Panc1 (cell line): ENCODE data around the gene CUL7. TPM values are rescaled to one million over a fixed set of nuclear protein-coding genes. Genes with fewer than 3 reads are reported as not detected.

Experiments
- ATAC-seq: fragments of 200-7000 bp; cut with Tn5 transposase; 2 replicates; pipeline ENCODE4 v1.9.1; 2020; ENCODE audit warnings: mild to moderate bottlenecking, moderate library complexity
- BruUV-seq: library from RNA; stranded (reverse); fragments of 400-500 nt; replicated peaks from 2 replicates; lab custom pipeline; 2021; lab: Mats Ljungman, UMichigan
- CTCF ChIA-PET: fragments of 300-600 bp; sonication (Branson Sonifier 250); formaldehyde crosslinking; loops from one replicate; lab custom pipeline; 2022; ENCODE audit warnings: antibody characterized with exemption; lab: Charles Lee
- POLR2A ChIA-PET: fragments of 300-600 bp; sonication (Branson Sonifier 250); formaldehyde crosslinking; loops from one replicate; lab custom pipeline; 2022; ENCODE audit warnings: antibody characterized with exemption; lab: Charles Lee
- DNase-seq: peaks from one replicate; pipeline ENCODE4 v3.0.0-alpha.2; 2010; ENCODE audit warnings: low read depth, low spot score
- H3K27ac ChIP-seq: 2 replicates; pipeline ENCODE4 v1.5.1; 2011; ENCODE audit warnings: mild to moderate bottlenecking, low read length, inconsistent platforms
- H3K27me3 ChIP-seq: fragments of 200-500 bp; sonication (Bioruptor generic); 2 replicates; pipeline ENCODE4 v1.6.0; 2014; ENCODE audit warnings: low read length, inconsistent platforms; ENCODE audit not compliant: control insufficient read depth, insufficient read depth
- H3K36me3 ChIP-seq: fragments of 200-500 bp; sonication (Bioruptor generic); 2 replicates; pipeline ENCODE4 v1.5.1; 2014; ENCODE audit warnings: inconsistent platforms, mild to moderate bottlenecking, low read length, moderate library complexity; ENCODE audit not compliant: control insufficient read depth, insufficient read depth
- H3K4me1 ChIP-seq: 2 replicates; pipeline ENCODE4 v1.5.1; 2011; ENCODE audit warnings: inconsistent platforms, mild to moderate bottlenecking, low read length, moderate library complexity; ENCODE audit not compliant: control insufficient read depth, insufficient read depth
- H3K4me3 ChIP-seq, 2 experiments: 2 replicates each; pipeline ENCODE4 v1.5.1; 2011 to 2012; ENCODE audit warnings: low read depth in 2 of 2, low read length in 2 of 2, mild to moderate bottlenecking in 2 of 2, inconsistent platforms in 1 of 2, moderate library complexity in 1 of 2
- H3K9me3 ChIP-seq: fragments of 200-500 bp; sonication (Bioruptor generic); 2 replicates; pipeline ENCODE4 v1.5.1; 2014; ENCODE audit warnings: low read depth, mild to moderate bottlenecking, inconsistent platforms, low read length, moderate library complexity; ENCODE audit not compliant: control insufficient read depth, insufficient read depth
- POLR2AphosphoS5 ChIP-seq: IDR thresholded peaks from 2 replicates; pipeline ENCODE4 v1.6.1; 2012; ENCODE audit warnings: mild to moderate bottlenecking, low read depth, low read length, moderate library complexity
- SIN3A ChIP-seq: IDR thresholded peaks from 2 replicates; pipeline ENCODE4 v1.6.1; 2012; ENCODE audit warnings: low read depth, mild to moderate bottlenecking, low read length, moderate library complexity, borderline replicate concordance; ENCODE audit not compliant: insufficient read depth
- TCF7L2 ChIP-seq: IDR thresholded peaks from 2 replicates; pipeline ENCODE4 v1.6.1; 2011; ENCODE audit warnings: mild to moderate bottlenecking, low read depth, low read length, inconsistent platforms
- in situ Hi-C: cut with HindIII; loops from 2 replicates; pipeline ENCODE4 v1.10.0; 2016; ENCODE audit warnings: low sequenced_read_pairs, low pct_unique_long_range_greater_than_20kb
- intact Hi-C: fragments of 100-400 bp; cut with micrococcal nuclease; formaldehyde crosslinking; loops from one replicate; pipeline ENCODE4 v1.10.0; 2022; ENCODE audit not compliant: unreplicated experiment
- total RNA-seq: library from RNA; stranded (reverse); gene quantifications from one replicate; pipeline ENCODE4 v1.2.1, GENCODE V29; 2021; ENCODE audit not compliant: unreplicated experiment
- TF ChIP-seq, protein P1 (sequence below), 2 experiments: IDR thresholded peaks; 2 replicates each; pipeline ENCODE4 v1.6.1; 2011 to 2012; ENCODE audit warnings: low read depth in 2 of 2, control low read depth in 1 of 2, low read length in 1 of 2, mild to moderate bottlenecking in 1 of 2, moderate library complexity in 1 of 2; ENCODE audit not compliant: insufficient read depth in 1 of 2
- TF ChIP-seq, protein P2 (sequence below): fragments of 450-650 bp; IDR thresholded peaks from 2 replicates; pipeline ENCODE4 v1.5.1; 2017; ENCODE audit warnings: mild to moderate bottlenecking

CUL7 gene
- total RNA-seq, 1 experiment from 2014 or later: 32.1 TPM

GRCh38 chr6:43090559-43090956, 36.9 kb upstream of the CUL7 start:
- H3K9me3 ChIP-seq: no peaks in the 10 kb centered on the region
- H3K36me3 ChIP-seq: no peaks in the 10 kb centered on the region
- intact Hi-C loops (loop anchor here (5.0 kb wide), 1 partner anchor 42 kb away; no protein-coding TSS in a partner anchor), in situ Hi-C loops (no loop called here)
- H3K4me1 ChIP-seq: peaks cover 83% of the 10 kb centered on the region
- peak overlapping the region in 1 of 2 experiments; percentile 39; a peak in 2 of 4 replicates for H3K4me3 ChIP-seq
- TF ChIP-seq, protein P1, sequence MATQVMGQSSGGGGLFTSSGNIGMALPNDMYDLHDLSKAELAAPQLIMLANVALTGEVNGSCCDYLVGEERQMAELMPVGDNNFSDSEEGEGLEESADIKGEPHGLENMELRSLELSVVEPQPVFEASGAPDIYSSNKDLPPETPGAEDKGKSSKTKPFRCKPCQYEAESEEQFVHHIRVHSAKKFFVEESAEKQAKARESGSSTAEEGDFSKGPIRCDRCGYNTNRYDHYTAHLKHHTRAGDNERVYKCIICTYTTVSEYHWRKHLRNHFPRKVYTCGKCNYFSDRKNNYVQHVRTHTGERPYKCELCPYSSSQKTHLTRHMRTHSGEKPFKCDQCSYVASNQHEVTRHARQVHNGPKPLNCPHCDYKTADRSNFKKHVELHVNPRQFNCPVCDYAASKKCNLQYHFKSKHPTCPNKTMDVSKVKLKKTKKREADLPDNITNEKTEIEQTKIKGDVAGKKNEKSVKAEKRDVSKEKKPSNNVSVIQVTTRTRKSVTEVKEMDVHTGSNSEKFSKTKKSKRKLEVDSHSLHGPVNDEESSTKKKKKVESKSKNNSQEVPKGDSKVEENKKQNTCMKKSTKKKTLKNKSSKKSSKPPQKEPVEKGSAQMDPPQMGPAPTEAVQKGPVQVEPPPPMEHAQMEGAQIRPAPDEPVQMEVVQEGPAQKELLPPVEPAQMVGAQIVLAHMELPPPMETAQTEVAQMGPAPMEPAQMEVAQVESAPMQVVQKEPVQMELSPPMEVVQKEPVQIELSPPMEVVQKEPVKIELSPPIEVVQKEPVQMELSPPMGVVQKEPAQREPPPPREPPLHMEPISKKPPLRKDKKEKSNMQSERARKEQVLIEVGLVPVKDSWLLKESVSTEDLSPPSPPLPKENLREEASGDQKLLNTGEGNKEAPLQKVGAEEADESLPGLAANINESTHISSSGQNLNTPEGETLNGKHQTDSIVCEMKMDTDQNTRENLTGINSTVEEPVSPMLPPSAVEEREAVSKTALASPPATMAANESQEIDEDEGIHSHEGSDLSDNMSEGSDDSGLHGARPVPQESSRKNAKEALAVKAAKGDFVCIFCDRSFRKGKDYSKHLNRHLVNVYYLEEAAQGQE (IDR thresholded peaks at IDR 0.05; ENCODE audit: insufficient read depth in 1 of 2, low read depth in 2 of 2, low read length in 1 of 2): no peak
- TF ChIP-seq TCF7L2: no peak
- TF ChIP-seq, protein P2, sequence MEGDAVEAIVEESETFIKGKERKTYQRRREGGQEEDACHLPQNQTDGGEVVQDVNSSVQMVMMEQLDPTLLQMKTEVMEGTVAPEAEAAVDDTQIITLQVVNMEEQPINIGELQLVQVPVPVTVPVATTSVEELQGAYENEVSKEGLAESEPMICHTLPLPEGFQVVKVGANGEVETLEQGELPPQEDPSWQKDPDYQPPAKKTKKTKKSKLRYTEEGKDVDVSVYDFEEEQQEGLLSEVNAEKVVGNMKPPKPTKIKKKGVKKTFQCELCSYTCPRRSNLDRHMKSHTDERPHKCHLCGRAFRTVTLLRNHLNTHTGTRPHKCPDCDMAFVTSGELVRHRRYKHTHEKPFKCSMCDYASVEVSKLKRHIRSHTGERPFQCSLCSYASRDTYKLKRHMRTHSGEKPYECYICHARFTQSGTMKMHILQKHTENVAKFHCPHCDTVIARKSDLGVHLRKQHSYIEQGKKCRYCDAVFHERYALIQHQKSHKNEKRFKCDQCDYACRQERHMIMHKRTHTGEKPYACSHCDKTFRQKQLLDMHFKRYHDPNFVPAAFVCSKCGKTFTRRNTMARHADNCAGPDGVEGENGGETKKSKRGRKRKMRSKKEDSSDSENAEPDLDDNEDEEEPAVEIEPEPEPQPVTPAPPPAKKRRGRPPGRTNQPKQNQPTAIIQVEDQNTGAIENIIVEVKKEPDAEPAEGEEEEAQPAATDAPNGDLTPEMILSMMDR: no peak
- TF ChIP-seq SIN3A: no peak
- TF ChIP-seq POLR2AphosphoS5: no peak
- BruUV-seq: no TSS peak
- no peak for ATAC-seq
- no peaks in the 10 kb centered on the region for H3K27me3 ChIP-seq
- ChIA-PET POLR2A (interaction anchor here (0.6 kb wide), 1 partner anchor 85 kb away, joined by 7 read pairs; no protein-coding TSS in a partner anchor), CTCF (interaction anchor here (0.6 to 0.8 kb wide), 2 partner anchors 35 to 53 kb away, joined by 3 to 6 read pairs; no protein-coding TSS in a partner anchor)
- H3K27ac ChIP-seq: peak overlapping the region; percentile 97
- no peak for DNase-seq

- no peaks in the 10 kb centered on the region for H3K9me3 ChIP-seq
- H3K27ac ChIP-seq: peak overlapping the region; percentile 97
- DNase-seq: no peak
- H3K4me1 ChIP-seq: peaks cover 77% of the 10 kb centered on the region
- POLR2A ChIA-PET: interaction anchor here (0.6 kb wide), 1 partner anchor 85 kb away, joined by 7 read pairs; no protein-coding TSS in a partner anchor
- no peak for TF ChIP-seq POLR2AphosphoS5
- no peak for TF ChIP-seq SIN3A
- TF ChIP-seq, protein P2: no peak
- peak; percentile 95 for TF ChIP-seq TCF7L2
- TF ChIP-seq, protein P1 (IDR thresholded peaks at IDR 0.05; ENCODE audit: insufficient read depth in 1 of 2, low read depth in 2 of 2, low read length in 1 of 2): no peak
- in situ Hi-C loops: no loop called here
- no peaks in the 10 kb centered on the region for H3K36me3 ChIP-seq
- ATAC-seq: peak; percentile 14
- CTCF ChIA-PET: interaction anchor here (0.6 to 1.0 kb wide), 3 partner anchors 36 to 351 kb away, joined by 3 to 5 read pairs (median 3); no protein-coding TSS in a partner anchor
- H3K27me3 ChIP-seq: no peaks in the 10 kb centered on the region
- no TSS peak for BruUV-seq
- intact Hi-C loops: loop anchor here (5.0 kb wide), 1 partner anchor 42 kb away; no protein-coding TSS in a partner anchor
- peak overlapping the region in 1 of 2 experiments; percentile 39; a peak in 2 of 4 replicates for H3K4me3 ChIP-seq
Measured at GRCh38 chr6:43089874-43090558, 36.4 kb upstream of the CUL7 start.
